ENCODE results near the gene PFDN6.
"Not testable (repeated sequence)": the region's sequence is repeated elsewhere in the genome, so short reads cannot be mapped to it uniquely, and the experiment has no call there.

PFDN6 gene

DNA sequence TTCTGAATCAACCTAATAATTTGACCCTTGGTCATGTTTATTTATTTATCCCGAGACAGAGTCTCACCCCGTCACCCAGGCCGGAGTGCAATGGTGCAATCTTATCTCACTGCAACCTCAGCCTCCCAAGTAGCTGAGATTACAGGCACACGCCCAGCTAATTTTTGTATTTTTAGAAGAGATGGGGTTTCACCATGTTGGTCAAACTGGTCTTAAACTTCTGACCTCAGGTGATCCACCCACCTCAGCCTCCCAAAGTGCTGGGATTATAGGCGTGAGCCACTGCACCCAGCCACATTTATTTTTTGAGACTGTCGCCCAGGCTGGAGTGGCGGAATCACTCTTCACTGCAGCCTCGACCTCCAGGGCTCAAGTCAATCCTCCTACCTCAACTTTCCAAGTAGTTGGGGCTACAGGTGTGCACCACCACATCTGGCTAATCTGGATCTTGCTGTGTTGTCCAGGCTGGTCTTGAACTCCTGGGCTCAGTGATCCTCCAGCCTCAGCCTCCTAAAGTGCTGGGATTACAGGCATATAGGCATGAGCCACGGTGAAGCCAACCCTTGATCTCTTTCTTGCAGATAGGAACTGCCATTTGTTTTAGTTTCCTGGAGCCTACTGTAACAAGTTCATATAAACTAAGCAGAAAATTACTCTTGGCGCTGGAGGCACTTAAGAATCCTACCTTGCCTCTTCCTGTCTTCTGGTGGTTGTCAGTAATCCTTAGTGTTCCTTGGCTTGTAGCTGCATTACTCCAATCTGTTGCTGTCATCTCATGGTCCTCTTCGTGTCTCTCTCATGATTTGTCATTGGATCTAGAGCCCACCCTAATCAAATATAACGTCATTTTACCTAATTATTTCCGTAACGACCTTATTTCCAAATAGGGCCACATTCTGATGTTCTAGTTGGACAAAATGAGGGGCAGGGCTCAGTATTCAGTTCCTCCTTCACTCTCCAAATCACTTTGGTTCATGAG, 15.2 kb upstream of the PFDN6 start:
- DNase-seq, result no peak

DNA sequence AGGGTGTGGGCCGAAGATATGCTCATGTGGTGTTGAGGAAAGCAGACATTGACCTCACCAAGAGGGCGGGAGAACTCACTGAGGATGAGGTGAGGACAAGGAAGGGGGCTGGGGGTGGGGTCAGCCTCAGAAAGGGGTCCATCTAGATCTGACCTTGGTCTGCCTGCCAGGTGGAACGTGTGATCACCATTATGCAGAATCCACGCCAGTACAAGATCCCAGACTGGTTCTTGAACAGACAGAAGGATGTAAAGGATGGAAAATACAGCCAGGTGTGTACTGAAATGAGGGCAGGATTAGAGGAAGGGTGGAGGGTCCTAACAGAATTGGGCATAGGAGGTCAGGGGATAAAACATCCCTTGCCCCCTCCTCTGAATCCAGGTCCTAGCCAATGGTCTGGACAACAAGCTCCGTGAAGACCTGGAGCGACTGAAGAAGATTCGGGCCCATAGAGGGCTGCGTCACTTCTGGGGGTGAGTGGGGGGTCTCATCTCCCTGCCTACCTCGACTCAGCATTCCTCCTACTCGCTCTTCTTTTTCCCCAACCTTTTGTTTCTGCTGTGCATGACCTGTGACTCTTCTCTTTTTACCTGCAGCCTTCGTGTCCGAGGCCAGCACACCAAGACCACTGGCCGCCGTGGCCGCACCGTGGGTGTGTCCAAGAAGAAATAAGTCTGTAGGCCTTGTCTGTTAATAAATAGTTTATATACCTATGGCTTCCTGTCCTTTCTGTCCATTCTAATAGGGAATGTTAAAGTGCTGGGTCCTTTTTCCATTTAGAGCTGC, 13.4 kb upstream of the PFDN6 start:
- DNase-seq, result not testable (repeated sequence)

DNA sequence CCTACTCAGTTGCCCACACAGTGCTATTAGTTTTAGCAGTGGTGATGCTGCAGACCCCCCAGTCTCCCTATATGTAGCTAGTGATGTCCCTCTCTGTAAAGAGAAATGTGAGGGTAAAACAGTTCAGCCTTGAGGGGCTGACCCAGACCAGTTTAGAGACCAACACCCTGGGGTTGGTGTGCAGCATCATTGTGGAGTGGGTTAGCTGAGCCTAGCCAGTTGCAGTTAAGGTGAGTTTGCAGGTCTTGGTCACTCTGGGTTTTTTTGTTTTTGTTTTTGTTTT, 12.9 kb upstream of the PFDN6 start:
- DNase-seq, result no peak

DNA sequence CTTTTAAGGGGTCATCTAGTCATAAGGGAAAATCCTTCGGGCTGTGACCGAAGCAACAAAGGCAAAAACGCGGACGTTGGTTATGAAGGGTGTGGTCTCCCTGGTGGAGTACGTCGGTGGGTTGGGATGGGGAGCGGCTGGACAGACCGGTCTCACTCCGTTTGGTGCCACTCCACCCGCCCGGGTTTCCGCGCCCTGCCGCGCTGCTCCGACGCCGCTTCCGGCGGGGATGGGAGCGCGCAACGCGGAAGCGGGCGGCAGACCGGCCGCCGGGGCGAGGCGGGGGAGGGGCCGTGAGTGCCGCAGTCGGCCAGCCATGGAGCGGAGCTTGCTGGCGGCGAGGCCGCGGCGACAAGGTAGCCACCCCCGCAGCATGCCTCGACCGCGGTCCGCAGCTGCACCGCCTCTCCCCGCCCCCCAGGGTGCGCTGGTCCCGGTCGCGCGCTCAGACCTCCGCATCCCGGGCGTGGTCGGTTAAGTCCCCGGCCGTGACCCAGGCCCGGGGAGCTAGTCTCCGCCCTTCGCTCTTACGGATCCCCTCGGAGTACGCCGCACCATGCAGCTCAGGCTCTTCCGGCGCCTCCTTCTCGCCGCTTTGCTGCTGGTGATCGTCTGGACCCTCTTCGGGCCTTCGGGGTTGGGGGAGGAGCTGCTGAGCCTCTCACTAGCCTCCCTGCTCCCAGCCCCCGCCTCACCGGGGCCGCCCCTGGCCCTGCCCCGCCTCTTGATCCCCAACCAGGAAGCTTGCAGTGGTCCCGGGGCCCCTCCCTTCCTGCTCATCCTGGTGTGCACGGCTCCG, 12.3 kb upstream of the PFDN6 start, which contains the start of gene B3GALT4:
TSS of gene B3GALT4 (plus strand) at position 260 of the 799 bp plus-strand sequence. CDS start at position 557, 297 bp downstream.
- DNase-seq, result peak; percentile 49 to 70

DNA sequence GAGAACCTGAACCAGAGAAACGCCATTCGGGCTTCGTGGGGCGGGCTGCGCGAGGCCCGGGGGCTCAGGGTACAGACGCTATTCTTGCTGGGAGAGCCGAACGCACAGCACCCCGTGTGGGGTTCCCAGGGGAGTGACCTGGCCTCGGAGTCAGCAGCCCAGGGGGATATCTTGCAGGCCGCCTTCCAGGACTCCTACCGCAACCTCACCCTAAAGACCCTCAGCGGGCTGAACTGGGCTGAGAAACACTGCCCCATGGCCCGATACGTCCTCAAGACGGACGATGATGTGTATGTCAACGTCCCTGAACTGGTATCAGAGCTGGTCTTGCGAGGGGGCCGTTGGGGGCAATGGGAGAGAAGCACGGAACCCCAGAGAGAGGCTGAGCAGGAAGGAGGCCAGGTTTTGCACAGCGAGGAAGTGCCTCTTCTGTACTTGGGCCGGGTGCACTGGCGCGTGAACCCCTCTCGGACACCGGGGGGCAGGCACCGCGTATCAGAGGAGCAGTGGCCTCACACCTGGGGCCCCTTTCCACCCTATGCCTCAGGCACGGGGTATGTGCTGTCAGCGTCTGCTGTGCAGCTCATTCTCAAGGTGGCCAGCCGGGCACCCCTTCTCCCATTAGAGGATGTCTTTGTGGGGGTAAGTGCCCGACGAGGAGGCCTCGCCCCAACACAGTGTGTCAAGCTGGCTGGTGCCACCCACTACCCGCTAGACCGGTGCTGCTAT, 11.6 kb upstream of the PFDN6 start:
- DNase-seq, result no peak

DNA sequence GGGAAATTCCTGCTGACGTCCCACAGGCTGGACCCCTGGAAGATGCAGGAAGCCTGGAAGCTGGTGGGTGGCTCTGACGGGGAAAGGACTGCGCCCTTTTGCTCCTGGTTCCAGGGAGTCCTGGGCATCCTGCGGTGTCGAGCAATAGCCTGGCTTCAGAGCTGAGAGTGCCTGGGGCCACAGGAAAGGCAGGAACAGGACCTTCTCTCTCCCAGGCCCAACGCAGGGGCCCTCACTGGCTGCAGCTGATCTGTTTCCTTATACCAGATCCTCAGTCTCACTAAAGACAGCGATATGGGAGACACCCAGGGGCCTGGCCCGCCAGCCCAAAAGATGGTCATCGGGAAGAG, 11.0 kb upstream of the PFDN6 start:
- DNase-seq, result no peak

DNA sequence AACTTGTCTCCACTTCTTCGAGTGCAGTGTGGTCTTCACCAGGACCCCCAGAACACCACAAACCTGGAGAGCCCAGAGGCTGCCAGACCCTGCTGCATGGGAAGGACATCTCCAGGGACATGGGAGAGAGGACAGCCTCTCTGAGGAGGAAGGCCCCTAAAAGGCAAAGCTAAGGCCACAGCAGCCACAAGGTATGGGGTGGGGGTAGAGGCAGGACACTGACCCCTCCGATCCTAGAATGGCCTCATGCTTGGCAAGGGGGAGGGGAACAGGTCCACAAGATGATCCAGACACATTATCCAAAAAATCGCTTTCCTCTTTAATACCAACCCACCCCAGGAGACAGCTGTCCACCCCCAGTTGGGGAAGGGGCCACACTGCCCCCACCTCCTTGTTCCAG, 10.6 kb upstream of the PFDN6 start:
- no peak for DNase-seq

DNA sequence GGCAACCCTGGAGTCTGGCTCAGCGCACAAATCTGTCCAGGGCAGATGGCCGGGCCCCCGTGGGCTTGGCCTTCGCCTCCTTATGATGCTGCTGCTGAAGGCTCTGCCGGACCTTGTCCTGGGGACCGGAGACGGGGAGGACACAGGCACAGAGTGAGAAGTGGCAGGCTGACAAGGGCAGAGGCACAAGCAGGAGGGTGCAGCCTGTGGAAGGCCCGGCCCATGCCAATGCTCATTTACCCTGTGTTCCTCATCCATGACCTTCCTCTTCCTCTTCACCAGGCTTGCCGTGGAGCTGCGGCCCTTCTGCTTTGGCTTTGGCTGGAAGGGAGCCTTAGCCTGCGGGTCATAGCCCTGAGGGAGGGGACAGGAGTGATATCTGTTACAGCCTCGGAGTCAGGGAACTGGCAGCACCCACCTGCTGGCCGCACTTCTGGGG, 10.1 kb upstream of the PFDN6 start:
- DNase-seq, result no peak

DNA sequence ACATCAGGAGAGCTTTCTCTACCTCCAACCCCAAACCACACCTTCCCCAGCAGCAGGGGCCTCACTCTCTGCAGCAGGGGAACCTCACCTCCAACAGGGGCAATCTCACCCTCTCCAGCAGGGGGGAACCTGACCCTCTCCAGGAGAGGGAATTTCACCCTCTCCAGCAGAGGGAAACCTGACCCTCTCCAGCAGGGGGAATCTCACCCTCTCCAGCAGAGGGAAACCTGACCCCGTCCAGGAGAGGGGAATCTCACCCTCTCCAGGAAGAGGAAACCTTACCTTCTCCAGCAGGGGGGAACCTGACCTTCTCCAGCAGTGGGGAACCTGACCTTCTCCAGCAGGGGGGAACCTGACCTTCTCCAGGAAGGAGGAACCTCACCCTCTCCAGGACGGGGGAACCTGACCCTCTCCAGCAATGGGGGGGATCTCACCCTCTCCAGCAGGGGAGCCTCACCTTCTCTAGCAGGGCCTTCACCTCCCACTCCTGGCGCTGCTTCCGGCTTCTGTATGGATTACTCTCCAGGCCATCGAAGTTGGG, 9.4 kb upstream of the PFDN6 start:
- DNase-seq, result peak; percentile 7 to 29

DNA sequence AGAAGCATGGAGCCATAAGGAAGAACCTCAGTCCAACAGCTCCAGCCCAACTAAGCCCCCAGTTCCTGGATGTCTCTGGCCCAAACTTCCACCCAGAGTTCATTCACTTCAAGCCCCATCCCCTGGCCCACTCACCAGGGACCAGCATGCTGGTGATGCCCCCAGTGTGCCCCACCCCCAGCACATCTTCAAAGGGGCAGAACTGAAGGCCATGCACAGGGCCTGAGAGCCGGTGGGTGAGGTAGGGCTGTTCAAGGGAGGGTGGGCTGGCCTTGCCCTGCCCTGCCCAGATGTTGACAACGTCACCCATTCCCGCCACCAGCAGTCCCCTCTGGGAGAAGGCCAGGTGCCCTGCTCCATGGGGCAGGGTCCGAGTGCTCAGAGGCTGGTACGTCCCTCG, 8.9 kb upstream of the PFDN6 start:
- DNase-seq, result no peak

DNA sequence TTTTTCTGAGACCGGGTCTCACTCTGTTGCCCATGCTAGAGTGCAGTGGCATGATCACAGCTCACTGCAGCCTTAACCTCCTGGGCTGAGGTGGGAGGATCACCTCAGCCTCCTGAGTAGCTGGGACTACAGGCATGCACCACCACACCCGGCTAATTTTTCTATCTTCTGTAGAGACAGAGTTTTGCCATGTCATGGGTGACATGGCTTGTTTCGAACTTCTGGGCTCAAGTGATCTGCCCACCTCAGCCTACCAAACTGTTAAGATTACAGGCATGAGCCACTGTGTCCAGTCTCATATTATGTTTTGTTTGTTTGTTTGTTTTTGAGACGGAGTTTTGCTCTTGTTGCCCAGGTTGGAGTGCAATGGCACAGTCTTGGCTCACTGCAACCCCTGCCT, 4.2 kb upstream of the PFDN6 start:
- DNase-seq, result not testable (repeated sequence)

DNA sequence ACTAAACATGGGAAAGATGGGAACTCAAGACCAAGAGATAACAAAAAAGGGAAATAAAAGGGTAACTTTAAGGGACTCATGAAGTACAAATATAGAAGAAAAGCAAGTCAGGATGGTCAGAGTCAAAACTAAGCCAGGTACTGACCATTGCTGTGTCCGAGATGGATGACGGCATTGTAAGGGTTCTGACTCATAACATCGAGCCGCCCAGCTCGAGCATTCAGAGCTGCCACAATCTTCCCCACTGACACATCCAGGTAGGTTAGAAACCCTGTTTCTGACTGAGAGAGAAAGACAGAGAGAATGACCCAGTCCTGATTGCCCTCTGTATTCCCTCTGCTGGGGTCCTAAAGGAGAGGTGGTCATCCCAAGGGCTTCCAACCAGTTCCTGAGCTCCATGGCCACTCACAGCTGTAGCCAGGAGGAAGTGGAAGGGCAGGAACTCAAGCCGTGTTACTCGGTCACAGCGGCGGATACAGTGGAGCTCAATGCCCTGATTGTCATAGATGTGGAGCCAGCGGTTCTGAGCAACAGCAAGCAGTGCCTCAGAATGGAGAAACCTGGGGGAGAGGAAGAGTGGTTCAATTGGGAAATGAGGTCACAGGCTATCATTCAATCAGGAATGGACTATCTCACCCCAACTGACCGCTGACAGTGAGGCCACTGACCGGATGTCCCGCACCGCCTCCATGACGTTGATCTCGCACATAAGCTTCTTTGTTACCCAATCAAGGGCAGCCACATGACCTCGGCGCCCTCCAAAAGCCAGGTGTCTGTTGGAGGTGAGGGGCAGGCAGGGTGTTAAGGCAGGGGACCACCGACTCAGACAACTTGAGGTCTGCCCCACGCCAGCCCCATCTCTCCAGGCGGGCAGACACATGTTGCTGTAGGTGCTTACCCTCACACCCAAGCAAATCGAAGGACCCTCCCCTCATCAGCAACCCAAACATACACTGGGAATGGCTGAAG, 2.2 kb upstream of the PFDN6 start:
- no peak for DNase-seq

DNA sequence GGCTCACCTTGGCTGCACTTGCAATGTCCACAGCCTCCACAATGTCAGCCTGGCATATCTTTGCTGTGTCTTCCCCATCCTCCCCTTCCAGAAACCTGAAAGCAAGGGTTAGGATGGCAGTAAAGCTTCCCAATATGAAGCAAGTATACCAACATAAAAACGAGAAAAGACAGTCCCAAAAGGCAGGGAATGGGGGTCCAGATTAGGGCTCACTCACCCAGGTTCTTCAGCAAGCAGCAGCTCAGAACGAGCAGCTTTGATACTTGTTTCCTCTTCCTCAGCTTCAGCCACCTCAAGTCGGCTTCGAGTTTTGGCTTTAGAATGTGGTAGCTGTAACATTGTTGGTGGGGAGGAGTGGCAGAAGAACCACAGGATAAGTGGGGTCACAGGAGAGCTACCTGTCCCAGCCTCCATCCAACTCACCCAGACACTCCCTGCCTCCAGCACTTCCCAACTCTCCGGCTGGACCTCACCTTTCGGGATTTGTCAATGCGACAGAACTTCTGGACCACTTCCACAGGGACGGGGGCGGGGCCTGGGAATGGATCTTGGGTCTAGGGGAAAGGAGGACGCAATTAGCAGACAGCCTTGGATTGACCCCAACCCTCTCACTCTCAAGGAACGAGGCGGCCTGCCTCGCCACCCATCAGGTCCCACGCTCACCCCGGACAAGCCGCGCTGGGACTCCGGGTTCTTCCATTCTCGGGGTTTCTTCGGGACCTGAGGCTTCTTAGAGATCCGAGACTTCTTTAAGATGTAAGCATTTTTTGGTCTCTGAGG, 1.1 kb upstream of the PFDN6 start:
- no peak for DNase-seq

DNA sequence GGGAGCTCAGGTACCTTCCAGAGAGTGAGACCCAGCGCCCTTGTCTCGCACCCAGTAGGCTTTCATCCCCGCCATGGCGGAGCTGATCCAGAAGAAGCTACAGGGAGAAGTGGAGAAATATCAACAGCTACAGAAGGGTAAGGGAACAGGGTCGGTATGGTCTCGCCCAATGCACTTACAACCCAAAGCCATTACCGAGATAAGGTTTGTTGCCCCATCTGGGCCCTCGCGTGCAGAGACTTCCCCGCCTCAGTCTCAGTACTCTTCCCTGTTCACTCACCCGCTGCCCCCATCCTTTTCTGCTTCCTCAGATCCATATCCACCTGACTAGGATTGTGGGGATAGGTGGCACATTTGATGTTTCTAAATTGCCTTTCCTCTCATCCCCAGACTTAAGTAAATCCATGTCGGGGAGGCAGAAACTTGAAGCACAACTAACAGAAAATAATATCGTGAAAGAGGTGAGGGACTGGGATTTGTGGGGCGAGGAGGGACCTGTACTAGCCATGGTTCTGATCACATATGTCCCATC, 449 bp downstream of the PFDN6 start:
- DNase-seq, result no peak

DNA sequence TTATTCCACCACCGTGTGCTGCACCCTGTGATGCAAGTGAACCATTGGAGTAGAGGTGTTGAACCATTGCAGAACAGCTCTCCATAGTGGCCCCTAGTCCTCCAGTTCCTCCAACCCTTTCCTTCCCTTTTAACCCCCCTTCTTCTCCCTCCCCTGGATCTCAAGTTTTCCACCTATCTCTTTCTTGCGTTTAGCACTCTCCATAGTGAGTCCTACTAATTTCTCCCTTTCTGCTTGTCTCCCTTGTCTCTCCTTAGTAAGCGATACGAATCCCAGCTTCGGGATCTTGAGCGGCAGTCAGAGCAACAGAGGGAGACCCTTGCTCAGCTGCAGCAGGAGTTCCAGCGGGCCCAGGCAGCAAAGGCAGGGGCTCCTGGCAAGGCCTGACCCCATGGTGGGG, 1.1 kb downstream of the PFDN6 start:
- no peak for DNase-seq

DNA sequence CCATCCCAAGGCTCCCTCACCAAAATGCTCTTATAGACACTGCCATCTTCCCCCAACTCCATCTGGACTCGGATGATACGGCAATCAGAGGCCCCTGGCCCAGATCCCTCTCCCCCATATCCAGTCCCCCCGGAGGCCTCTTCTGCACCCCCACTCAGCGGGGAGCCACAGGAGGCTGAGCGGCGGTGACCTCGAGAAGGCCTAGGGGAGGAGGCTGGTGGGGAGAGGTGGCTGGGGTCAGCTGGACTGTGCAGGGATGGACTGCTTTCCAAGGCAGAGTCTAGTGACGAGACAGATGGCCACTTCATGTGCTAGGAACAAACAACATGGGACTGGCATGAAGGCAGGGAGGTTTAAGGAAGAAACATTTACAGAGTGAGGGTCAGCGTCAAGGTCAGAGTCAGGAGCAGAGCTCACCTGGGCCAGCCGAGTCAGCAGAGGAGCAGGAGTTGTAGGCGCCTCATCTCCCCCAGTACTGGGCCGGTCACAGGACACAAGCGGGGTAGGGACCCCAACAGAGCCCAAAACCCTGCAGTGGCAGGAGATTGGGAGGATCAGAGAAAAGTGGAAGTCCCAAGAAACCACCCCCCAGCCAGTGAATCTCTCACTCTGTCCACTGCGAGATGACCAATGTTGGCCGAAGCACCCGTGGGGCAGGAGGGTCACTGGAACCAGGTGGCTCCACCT, 3.7 kb downstream of the PFDN6 start:
- no peak for DNase-seq

DNA sequence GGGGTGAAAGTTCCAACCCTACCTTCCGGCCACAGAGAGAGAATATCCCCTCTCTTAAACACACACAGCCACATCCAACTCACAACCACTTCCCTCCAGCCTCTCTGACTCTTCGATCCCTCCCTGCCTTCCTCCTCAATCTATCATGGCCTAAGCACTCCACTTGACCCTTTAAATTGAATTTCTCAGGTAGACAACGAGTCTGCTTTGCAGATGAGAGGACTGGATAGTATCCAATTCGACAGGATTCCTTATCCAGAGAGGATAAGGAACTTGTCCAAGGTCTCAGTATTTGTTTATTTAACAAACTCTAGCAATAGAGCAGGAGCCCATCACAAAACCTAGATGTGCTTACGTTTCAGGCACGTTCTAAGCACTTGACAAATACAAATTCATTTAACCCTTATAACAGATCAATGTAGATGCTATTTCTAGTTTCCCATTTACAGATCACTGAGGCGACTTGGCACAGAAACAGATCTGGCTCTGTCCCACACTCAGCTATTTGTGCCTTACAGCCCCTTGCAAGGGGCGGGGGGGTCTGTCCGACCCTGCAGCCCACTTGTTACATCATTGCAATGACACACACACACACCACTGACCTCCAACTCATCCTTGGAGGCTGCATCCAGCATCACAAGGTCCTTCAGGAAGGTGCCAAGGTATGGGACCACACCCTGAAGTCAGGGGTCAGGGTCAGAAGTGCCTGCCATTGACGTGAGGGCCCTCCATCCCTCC, 4.9 kb downstream of the PFDN6 start:
- DNase-seq, result no peak

DNA sequence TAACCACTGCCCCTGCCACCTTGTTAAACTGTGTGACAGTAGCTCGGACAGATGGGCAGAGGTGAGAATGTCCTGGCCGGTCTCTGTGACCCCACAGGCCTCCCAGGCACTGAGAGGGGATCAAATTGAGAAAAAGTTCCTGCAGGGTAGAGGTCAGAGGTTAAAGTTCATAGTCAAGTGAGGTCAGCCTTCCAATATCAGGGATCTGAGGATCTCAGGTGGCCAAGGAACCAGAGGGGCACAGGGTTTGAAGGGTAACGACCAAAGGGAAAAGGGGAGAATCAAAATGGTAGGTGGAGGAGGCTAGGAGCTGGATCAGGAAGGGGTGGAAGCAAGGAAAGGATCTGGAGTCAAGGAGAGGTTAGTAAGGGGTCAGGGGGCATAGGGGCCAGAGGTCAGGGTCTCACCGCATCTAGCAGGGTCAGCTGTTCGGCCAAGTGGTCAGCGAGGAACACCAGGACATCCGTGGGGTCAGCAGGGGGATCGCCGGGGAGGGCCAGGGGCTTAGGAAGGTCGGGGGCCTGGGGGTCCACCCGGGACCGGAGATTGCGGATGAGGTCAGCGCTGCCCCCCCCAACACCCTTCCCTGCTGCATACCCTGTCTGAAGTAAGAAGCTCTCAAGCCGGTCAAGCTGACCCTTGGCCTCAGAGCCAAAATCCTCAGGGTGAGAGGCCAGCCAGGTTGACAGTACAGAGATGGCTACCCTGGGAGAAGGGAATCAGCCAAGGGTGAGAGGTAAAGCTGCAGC, 6.4 kb downstream of the PFDN6 start:
- DNase-seq, result no peak

Data from bone marrow (tissue), 2 donors.